GM19452 (cell line): ENCODE data around the gene HMCN2.
"Not testable (repeated sequence)": the region's sequence is repeated elsewhere in the genome, so short reads cannot be mapped to it uniquely, and the experiment has no call there.

Source experiments
- ATAC-seq: cut with Tn5 transposase; IDR thresholded peaks from one replicate; pipeline ENCODE4 v1.9.1; 2021; ENCODE audit not compliant: unreplicated experiment

HMCN2 gene

GRCh38 chr9:130239741-130240241 is 25.8 kb upstream of the HMCN2 start:
- peak; percentile 48 for ATAC-seq

GRCh38 chr9:130240410-130241197 is 25.0 kb upstream of the HMCN2 start:
- no peak for ATAC-seq

- ATAC-seq, result no peak
Measured at GRCh38 chr9:130241198-130241535, 24.4 kb upstream of the HMCN2 start.

- no peak for ATAC-seq
Measured at GRCh38 chr9:130242270-130243014, 23.1 kb upstream of the HMCN2 start.

- ATAC-seq, result no peak
Measured at GRCh38 chr9:130243015-130243881, 22.3 kb upstream of the HMCN2 start.

- ATAC-seq, result no peak
Measured at GRCh38 chr9:130243882-130244170, 21.7 kb upstream of the HMCN2 start.

GRCh38 chr9:130244548-130245165 is 20.9 kb upstream of the HMCN2 start:
- no peak for ATAC-seq

GRCh38 chr9:130245474-130245873 is 20.1 kb upstream of the HMCN2 start:
- ATAC-seq, result no peak

- no peak for ATAC-seq
Measured at GRCh38 chr9:130246126-130246525, 19.4 kb upstream of the HMCN2 start.

- no peak for ATAC-seq
Measured at GRCh38 chr9:130254747-130255630, 10.6 kb upstream of the HMCN2 start.

- no peak for ATAC-seq
Measured at GRCh38 chr9:130255631-130256134, 9.9 kb upstream of the HMCN2 start.

- no peak for ATAC-seq
Measured at GRCh38 chr9:130256644-130257043, 8.9 kb upstream of the HMCN2 start.

- ATAC-seq, result not testable (repeated sequence)
Measured at GRCh38 chr9:130258137-130258536, 7.4 kb upstream of the HMCN2 start.

GRCh38 chr9:130259044-130259443 is 6.5 kb upstream of the HMCN2 start:
- ATAC-seq, result no peak

- no peak for ATAC-seq
Measured at GRCh38 chr9:130260816-130261765, 4.5 kb upstream of the HMCN2 start.

GRCh38 chr9:130262061-130262745 is 3.4 kb upstream of the HMCN2 start:
- ATAC-seq, result no peak

- no peak for ATAC-seq
Measured at GRCh38 chr9:130262771-130263170, 2.8 kb upstream of the HMCN2 start.
